GM19238 (cell line): ENCODE data around the gene OR4B1.
"Not testable (repeated sequence)": the region's sequence is repeated elsewhere in the genome, so short reads cannot be mapped to it uniquely, and the experiment has no call there.

ENCODE experiments used
- DNase-seq: peaks from one replicate; pipeline ENCODE4 v3.0.0; 2011; ENCODE audit warnings: low spot score; ENCODE audit not compliant: insufficient read length

OR4B1 gene

GRCh38 chr11:48216510-48216909 lies at the start of gene OR4B1:
OR4B1 (plus strand) TSS chr11:48216810; CDS start chr11:48216810, 0 bp downstream.
- no peak for DNase-seq

GRCh38 chr11:48167380-48167779 lies 49.2 kb upstream of the OR4B1 start:
- no peak for DNase-seq

- DNase-seq, result no peak
Measured at GRCh38 chr11:48168815-48169214, 47.8 kb upstream of the OR4B1 start.

- no peak for DNase-seq
Measured at GRCh38 chr11:48169259-48169658, 47.4 kb upstream of the OR4B1 start.

GRCh38 chr11:48169717-48170116 lies 46.9 kb upstream of the OR4B1 start:
- DNase-seq, result no peak

- no peak for DNase-seq
Measured at GRCh38 chr11:48170241-48171233, 46.1 kb upstream of the OR4B1 start.

GRCh38 chr11:48172818-48173609 lies 43.6 kb upstream of the OR4B1 start:
- peak; percentile 52 for DNase-seq

- no peak for DNase-seq
Measured at GRCh38 chr11:48177661-48178060, 38.9 kb upstream of the OR4B1 start.

- no peak for DNase-seq
Measured at GRCh38 chr11:48180627-48181026, 36.0 kb upstream of the OR4B1 start.

GRCh38 chr11:48182860-48183526 lies 33.6 kb upstream of the OR4B1 start:
- DNase-seq, result no peak

- no peak for DNase-seq
Measured at GRCh38 chr11:48184452-48184851, 32.2 kb upstream of the OR4B1 start.

- DNase-seq, result not testable (repeated sequence)
Measured at GRCh38 chr11:48190906-48191654, 25.5 kb upstream of the OR4B1 start.

GRCh38 chr11:48193876-48194275 lies 22.7 kb upstream of the OR4B1 start:
- no peak for DNase-seq

GRCh38 chr11:48207881-48208280 lies 8.7 kb upstream of the OR4B1 start:
- DNase-seq, result no peak

- DNase-seq, result no peak
Measured at GRCh38 chr11:48210052-48210451, 6.6 kb upstream of the OR4B1 start.

GRCh38 chr11:48228761-48229160 lies 12.2 kb downstream of the OR4B1 start:
- no peak for DNase-seq

- DNase-seq, result not testable (repeated sequence)
Measured at GRCh38 chr11:48230057-48230456, 13.4 kb downstream of the OR4B1 start.

- no peak for DNase-seq
Measured at GRCh38 chr11:48237727-48238126, 21.1 kb downstream of the OR4B1 start.

- DNase-seq, result no peak
Measured at GRCh38 chr11:48242501-48242900, 25.9 kb downstream of the OR4B1 start.

GRCh38 chr11:48244804-48245203 lies 28.2 kb downstream of the OR4B1 start, which contains the start of gene OR4X2:
OR4X2 (plus strand) TSS chr11:48245104; CDS start chr11:48245104, 0 bp downstream.
- DNase-seq, result no peak

- no peak for DNase-seq
Measured at GRCh38 chr11:48248902-48249301, 32.3 kb downstream of the OR4B1 start.
